C4-2B (cell line): Measurements from ENCODE around the gene COX4I1.

Experiments used
- CTCF ChIP-seq: fragments of 450-650 bp; conservative IDR thresholded peaks from 2 replicates; pipeline ENCODE4 v1.5.1; 2017; ENCODE audit warnings: mild to moderate bottlenecking
- ZFX ChIP-seq: fragments of 450-650 bp; IDR thresholded peaks from 2 replicates; pipeline ENCODE4 v1.6.1; 2017

GRCh38 chr16:85851034-85851785 is 51.7 kb downstream of the COX4I1 start:
- no peak for TF ChIP-seq CTCF
- no peak for TF ChIP-seq ZFX
